Endodermal cell (in vitro differentiated cells): ENCODE data around the gene LMO7. TPM values are rescaled to one million over a fixed set of nuclear protein-coding genes. Genes with fewer than 3 reads are reported as not detected.

Experiments used
- DNase-seq: peaks from one replicate; pipeline ENCODE4 v3.0.0-alpha.2; 2017
- H3K27ac ChIP-seq: 2 replicates; pipeline ENCODE4 v1.5.1; 2013; ENCODE audit warnings: mild to moderate bottlenecking, low read depth, low read length, moderate library complexity
- H3K27me3 ChIP-seq: 2 replicates; pipeline ENCODE4 v1.6.1; 2013; ENCODE audit warnings: mild to moderate bottlenecking, low read length, moderate library complexity; ENCODE audit not compliant: insufficient read depth, control insufficient read depth, poor library complexity, severe bottlenecking
- H3K36me3 ChIP-seq: 2 replicates; pipeline ENCODE4 v1.7.0; 2013; ENCODE audit warnings: mild to moderate bottlenecking, low read length, moderate library complexity; ENCODE audit not compliant: control insufficient read depth, insufficient read depth
- H3K4me1 ChIP-seq: one replicate; pipeline ENCODE4 v1.7.0; 2013; ENCODE audit warnings: low read length; ENCODE audit not compliant: control insufficient read depth, insufficient read depth
- H3K4me3 ChIP-seq: 2 replicates; pipeline ENCODE4 v1.5.1; 2013; ENCODE audit warnings: mild to moderate bottlenecking, low read length, moderate library complexity
- H3K9ac ChIP-seq: 2 replicates; pipeline ENCODE4 v1.6.1; 2013; ENCODE audit warnings: mild to moderate bottlenecking, low read length, moderate library complexity; ENCODE audit not compliant: poor library complexity, severe bottlenecking; ENCODE audit errors: extremely low read depth
- H3K9me3 ChIP-seq: 2 replicates; pipeline ENCODE4 v1.6.1; 2013; ENCODE audit warnings: mild to moderate bottlenecking, low read length, moderate library complexity; ENCODE audit not compliant: control insufficient read depth
- H3K27ac Mint-ChIP-seq: 2 replicates; pipeline ENCODE4 v1.8.0; 2020; ENCODE audit warnings: mixed read lengths
- H3K27me3 Mint-ChIP-seq: 2 replicates; pipeline ENCODE4 v1.8.0; 2021; ENCODE audit warnings: mild to moderate bottlenecking, mixed read lengths; ENCODE audit not compliant: insufficient read depth
- H3K36me3 Mint-ChIP-seq: 2 replicates; pipeline ENCODE4 v1.8.0; 2020; ENCODE audit warnings: low read depth, mixed read lengths
- H3K4me1 Mint-ChIP-seq: 2 replicates; pipeline ENCODE4 v1.8.0; 2020; ENCODE audit warnings: mixed read lengths
- H3K4me3 Mint-ChIP-seq: 2 replicates; pipeline ENCODE4 v1.8.0; 2020; ENCODE audit warnings: mild to moderate bottlenecking, moderate library complexity, mixed read lengths
- H3K9me3 Mint-ChIP-seq: 2 replicates; pipeline ENCODE4 v1.8.0; 2020; ENCODE audit warnings: mild to moderate bottlenecking, mixed read lengths
- CTCF ChIP-seq: fragments of 200-600 bp; sonication (generic); conservative IDR thresholded peaks from 2 replicates; pipeline ENCODE4 v1.5.0; 2021; ENCODE audit warnings: antibody characterized with exemption, mild to moderate bottlenecking
- WGBS, 2 experiments: methylation state at CpG; one replicate each; pipeline versions ENCODE4 v1.1.5 to v1.1.7; 2013; ENCODE audit warnings: missing lambda C conversion rate in 2 of 2, mixed read lengths in 1 of 2; ENCODE audit not compliant: insufficient coverage in 1 of 2, insufficient read length in 1 of 2; 5-methylcytosine and 5-hydroxymethylcytosine counted together
- total RNA-seq, 2 donors: library from RNA; stranded (reverse); fragmentation: NEBNext Ultra II Directional in 1 of 2; extraction: Animal tissue kit (Norgen Biotek cat#: 25700) in 1 of 2; gene quantifications; 2 replicates in 1 of 2; 3 replicates in 1 of 2; pipeline ENCODE4 v1.2.1, GENCODE V29; 2021

Gene LMO7
- total RNA-seq, 2 donors from 2014 or later, result 9.9 to 14.1 TPM

GRCh38 chr13:75700552-75700951, 64.4 kb downstream of the LMO7 start:
- Mint-ChIP-seq H3K4me1 (peaks cover 16% of the 10 kb centered on the region), H3K27me3 (no peaks in the 10 kb centered on the region), H3K4me3 (no peak overlapping the region), H3K36me3 (peaks cover 31% of the 10 kb centered on the region), H3K27ac (no peak overlapping the region), H3K9me3 (peaks cover 32% of the 10 kb centered on the region)
- WGBS, 2 experiments, result 94 to 96% methylated on average over 2 of the region's 2 CpGs
- H3K9ac ChIP-seq, result no peak overlapping the region
- peaks cover 8% of the 10 kb centered on the region for H3K4me1 ChIP-seq
- peaks cover 22% of the 10 kb centered on the region for H3K9me3 ChIP-seq
- H3K27me3 ChIP-seq, result no peaks in the 10 kb centered on the region
- H3K27ac ChIP-seq, result no peak overlapping the region
- no peak for DNase-seq
- H3K36me3 ChIP-seq, result no peaks in the 10 kb centered on the region
- H3K4me3 ChIP-seq, result no peak overlapping the region
- no peak for TF ChIP-seq CTCF

GRCh38 chr13:75702476-75702875, 66.3 kb downstream of the LMO7 start:
- peaks cover 26% of the 10 kb centered on the region for H3K36me3 Mint-ChIP-seq
- Histone ChIP-seq H3K9ac (no peak overlapping the region), H3K9me3 (peaks cover 22% of the 10 kb centered on the region), H3K4me3 (no peak overlapping the region), H3K27ac (no peak overlapping the region), H3K4me1 (peaks cover 8% of the 10 kb centered on the region), H3K36me3 (no peaks in the 10 kb centered on the region), H3K27me3 (no peaks in the 10 kb centered on the region)
- peaks cover 13% of the 10 kb centered on the region for H3K4me1 Mint-ChIP-seq
- no peaks in the 10 kb centered on the region for H3K27me3 Mint-ChIP-seq
- H3K4me3 Mint-ChIP-seq, result no peak overlapping the region
- peaks cover 28% of the 10 kb centered on the region for H3K9me3 Mint-ChIP-seq
- DNase-seq, result no peak
- no peak overlapping the region for H3K27ac Mint-ChIP-seq
- TF ChIP-seq CTCF, result no peak

- Mint-ChIP-seq H3K27ac (no peak overlapping the region), H3K27me3 (no peaks in the 10 kb centered on the region), H3K9me3 (peaks cover 28% of the 10 kb centered on the region), H3K4me3 (no peak overlapping the region), H3K36me3 (peaks cover 26% of the 10 kb centered on the region), H3K4me1 (peaks cover 13% of the 10 kb centered on the region)
- H3K4me3 ChIP-seq, result no peak overlapping the region
- H3K27me3 ChIP-seq, result no peaks in the 10 kb centered on the region
- peaks cover 8% of the 10 kb centered on the region for H3K4me1 ChIP-seq
- peaks cover 17% of the 10 kb centered on the region for H3K9me3 ChIP-seq
- 88 to 100% methylated on average over 1 to 2 of the region's 2 CpGs for WGBS, 2 experiments
- DNase-seq, result no peak
- H3K36me3 ChIP-seq, result no peaks in the 10 kb centered on the region
- no peak overlapping the region for H3K9ac ChIP-seq
- H3K27ac ChIP-seq, result no peak overlapping the region
- TF ChIP-seq CTCF, result no peak
Observed at GRCh38 chr13:75703769-75704168, 67.6 kb downstream of the LMO7 start.
